NCI-H524 treated with DMSO at 0.1 percent for 48 hours (cell line): ENCODE data around the gene RIMBP3B.
"Not testable (repeated sequence)": the region's sequence is repeated elsewhere in the genome, so short reads cannot be mapped to it uniquely, and the experiment has no call there.

Experiments
- DNase-seq: peaks from one replicate; lab custom pipeline; 2025; lab: John Stamatoyannopoulos, UW

Gene RIMBP3B

GRCh38 chr22:21416375-21416774 lies 32.8 kb downstream of the RIMBP3B start:
- DNase-seq = not testable (repeated sequence)

GRCh38 chr22:21417227-21417746 lies 33.7 kb downstream of the RIMBP3B start, which contains the start of gene HIC2:
Gene HIC2 (plus strand): TSS chr22:21417371. CDS start chr22:21442832, 25,461 bp downstream.
- DNase-seq = not testable (repeated sequence)

- DNase-seq = not testable (repeated sequence)
These were observed 34.3 kb downstream of the RIMBP3B start for GRCh38 chr22:21417853-21418252.

GRCh38 chr22:21418974-21419638 lies 35.6 kb downstream of the RIMBP3B start:
- not testable (repeated sequence) for DNase-seq

- not testable (repeated sequence) for DNase-seq
These were observed 36.7 kb downstream of the RIMBP3B start for GRCh38 chr22:21420180-21420763.

- not testable (repeated sequence) for DNase-seq
These were observed 40.6 kb downstream of the RIMBP3B start for GRCh38 chr22:21424084-21424709.

- not testable (repeated sequence) for DNase-seq
These were observed 51.1 kb downstream of the RIMBP3B start for GRCh38 chr22:21434378-21435233.

DNA sequence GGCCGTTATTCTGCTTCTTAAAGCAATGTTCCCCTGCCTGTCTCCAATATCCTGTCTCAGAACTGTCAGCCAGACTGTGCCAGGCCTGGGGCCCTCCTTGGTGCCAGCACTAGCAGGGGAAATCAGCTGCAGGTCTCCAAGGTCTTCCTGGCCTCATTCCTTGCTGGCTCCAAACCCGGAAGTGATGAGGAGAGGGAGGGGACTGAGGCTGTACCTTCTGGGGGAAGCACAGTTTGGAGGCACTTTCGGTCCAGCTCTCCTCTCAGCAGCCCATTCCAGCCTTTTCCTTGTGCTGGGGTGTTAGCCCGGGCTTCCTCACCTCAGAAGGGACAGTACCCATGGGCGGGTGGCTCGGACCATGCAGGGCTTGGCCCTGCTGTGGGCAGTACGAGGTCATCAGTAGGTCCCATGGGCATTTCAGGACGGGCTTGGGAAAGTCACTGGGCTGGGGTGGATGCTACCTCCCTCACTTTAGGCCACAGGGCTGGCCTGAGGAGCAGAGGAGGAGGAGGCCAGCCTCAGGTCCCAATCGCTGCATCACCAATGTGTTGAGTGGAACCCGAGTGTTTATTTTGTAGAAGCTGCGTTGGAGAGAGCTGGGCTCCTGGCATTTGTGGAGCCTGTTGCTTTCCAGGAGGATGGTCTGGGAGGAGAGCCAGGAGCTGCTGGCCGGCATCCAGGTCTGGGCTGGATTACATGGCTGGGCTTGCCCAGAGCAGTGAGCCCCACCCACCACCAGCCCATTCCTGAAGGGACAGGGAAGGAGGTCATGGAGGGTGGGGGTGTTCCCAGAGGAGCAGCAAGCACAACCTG lies 52.7 kb downstream of the RIMBP3B start:
- not testable (repeated sequence) for DNase-seq

DNA sequence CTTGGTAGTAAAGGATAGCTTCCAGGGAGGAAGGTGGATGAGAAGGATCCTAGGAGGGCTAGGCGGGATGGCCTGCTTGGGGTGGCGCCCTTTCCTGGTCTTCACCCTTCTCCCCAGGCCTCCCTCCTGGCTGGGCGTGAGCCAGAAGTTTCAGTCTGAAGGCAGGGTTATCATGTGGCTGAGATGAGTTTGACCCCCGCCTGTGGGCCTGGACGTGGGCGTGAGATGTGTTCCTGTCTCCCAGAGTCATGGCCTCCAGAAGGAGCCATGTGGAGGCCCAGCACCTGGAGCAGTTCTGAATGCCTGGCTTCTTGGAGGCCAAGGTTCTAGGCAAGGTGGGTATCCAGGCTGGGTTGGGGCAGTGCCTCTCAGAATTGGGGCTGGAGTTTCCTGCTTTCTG lies 54.5 kb downstream of the RIMBP3B start:
- not testable (repeated sequence) for DNase-seq
